HuH-7 (cell line): ENCODE measurements around the gene OR52L1.

Experiments used
- DNase-seq: peaks from one replicate; pipeline ENCODE4 v3.0.0; 2011; ENCODE audit warnings: low spot score

Gene OR52L1

DNA sequence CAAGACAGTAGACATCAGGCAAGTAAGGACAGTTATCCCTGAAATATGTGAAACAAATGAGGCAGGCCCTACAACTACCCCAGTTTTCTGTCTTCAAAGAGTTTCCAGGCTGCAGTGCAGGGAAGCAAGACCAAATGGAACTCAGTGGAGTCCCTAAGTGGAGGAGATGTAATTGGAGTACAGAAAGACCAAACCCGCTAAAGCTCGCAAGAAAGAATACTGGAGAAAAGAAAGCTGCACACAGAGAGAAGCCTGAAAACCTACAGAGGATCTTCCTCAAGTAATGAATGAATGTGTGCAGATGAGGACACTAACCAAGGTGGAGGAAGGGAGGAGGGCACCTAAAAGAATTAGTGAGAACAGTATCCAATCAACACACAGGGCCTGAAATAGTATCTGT lies 46.0 kb downstream of the OR52L1 start:
- no peak for DNase-seq

DNA sequence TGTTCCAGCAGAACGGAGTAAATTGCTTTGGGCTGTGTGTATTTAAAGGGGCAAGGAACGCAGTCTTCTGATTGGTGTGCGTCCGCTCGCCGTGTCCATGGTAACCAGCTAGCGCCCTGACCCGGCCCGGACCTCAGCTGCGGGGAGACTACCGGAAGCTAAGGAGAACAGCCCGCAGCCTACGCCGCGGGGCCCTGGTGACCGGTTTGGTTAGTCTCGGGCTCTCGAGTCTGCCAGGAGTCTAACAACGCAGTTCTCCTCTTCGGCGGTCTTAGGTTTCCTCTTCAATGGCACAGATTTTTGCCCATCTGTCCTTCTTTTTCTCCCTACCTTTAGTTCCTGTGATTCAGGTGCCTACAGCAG lies 48.2 kb downstream of the OR52L1 start:
- peak; percentile 28 for DNase-seq

DNA sequence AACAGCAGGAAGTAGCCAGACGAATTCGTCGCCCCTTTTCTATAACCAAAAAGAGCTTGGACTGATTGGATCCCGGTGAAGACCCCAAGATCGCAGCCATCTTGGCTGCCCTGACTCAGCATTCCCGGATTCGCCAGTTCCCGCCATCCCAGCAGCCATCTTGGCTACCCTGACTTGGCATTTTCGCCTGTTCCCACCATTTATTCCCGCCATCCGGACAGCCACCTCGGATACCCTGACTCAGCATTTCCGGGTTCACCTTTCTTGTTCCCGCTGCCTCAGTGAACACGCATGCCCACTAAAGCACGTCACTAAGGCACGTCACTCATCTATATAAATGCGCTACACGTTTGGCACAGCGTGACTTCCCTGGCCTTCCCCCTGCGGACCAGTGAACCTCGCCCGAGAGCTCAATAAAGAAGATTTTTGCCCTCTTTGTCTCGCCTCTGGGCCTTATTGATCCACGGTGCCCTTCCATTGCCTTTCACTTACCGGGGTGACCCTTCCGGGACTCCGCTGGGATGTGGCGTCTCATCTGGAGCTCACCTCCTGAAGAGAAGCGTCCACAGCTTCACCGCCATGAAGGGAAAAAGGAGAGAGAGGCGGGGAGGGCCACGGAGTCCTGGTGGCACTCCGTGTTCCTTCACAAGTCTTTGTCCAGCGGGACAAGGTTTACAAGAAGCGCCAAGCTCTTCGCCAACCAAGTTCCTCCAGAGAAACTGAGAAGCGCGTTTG lies 48.8 kb downstream of the OR52L1 start:
- no peak for DNase-seq
